Activated naive CD8-positive, alpha-beta T cell treated with anti-CD3 and anti-CD28 coated beads, Interleukin-2, amount 10 ng/mL, durations not matched to agents 7 days and 5 days (primary cell): ENCODE data around the gene HAT1. TPM values are rescaled to one million over a fixed set of nuclear protein-coding genes. Genes with fewer than 3 reads are reported as not detected.
"Not testable (repeated sequence)": the region's sequence is repeated elsewhere in the genome, so short reads cannot be mapped to it uniquely, and the experiment has no call there.

Source experiments
- ATAC-seq: fragments of 150-1000 bp; cut with Tn5 transposase; one replicate; pipeline ENCODE4 v1.10.0; 2021; ENCODE audit warnings: low read depth, moderate library complexity
- POLR2A ChIA-PET: fragments of 350-600 bp; sonication (Branson Sonifier 250); formaldehyde crosslinking; loops from one replicate; lab custom pipeline; 2021; ENCODE audit warnings: antibody characterized with exemption; lab: Charles Lee
- DNase-seq: peaks from one replicate; pipeline ENCODE4 v3.0.0; 2021
- H3K27ac Mint-ChIP-seq: one replicate; pipeline ENCODE4 v1.8.0; 2022; ENCODE audit warnings: mild to moderate bottlenecking, mixed read lengths
- H3K27me3 Mint-ChIP-seq: one replicate; pipeline ENCODE4 v1.8.0; 2022; ENCODE audit warnings: mild to moderate bottlenecking, moderate library complexity, mixed read lengths
- H3K36me3 Mint-ChIP-seq: one replicate; pipeline ENCODE4 v1.8.0; 2021; ENCODE audit warnings: mild to moderate bottlenecking, mixed read lengths
- H3K4me1 Mint-ChIP-seq: one replicate; pipeline ENCODE4 v1.8.0; 2021; ENCODE audit warnings: mixed read lengths
- H3K4me3 Mint-ChIP-seq: one replicate; pipeline ENCODE4 v1.8.0; 2022; ENCODE audit warnings: mild to moderate bottlenecking, moderate library complexity, mixed read lengths
- H3K9me3 Mint-ChIP-seq: one replicate; pipeline ENCODE4 v1.8.0; 2021; ENCODE audit warnings: mixed read lengths
- total RNA-seq, 2 experiments: library from RNA; stranded (reverse); gene quantifications; one replicate each; pipeline ENCODE4 v1.2.3, GENCODE V29; 2021

HAT1 gene
- total RNA-seq, 2 experiments from 2014 or later: 52.5 to 54.5 TPM

DNA sequence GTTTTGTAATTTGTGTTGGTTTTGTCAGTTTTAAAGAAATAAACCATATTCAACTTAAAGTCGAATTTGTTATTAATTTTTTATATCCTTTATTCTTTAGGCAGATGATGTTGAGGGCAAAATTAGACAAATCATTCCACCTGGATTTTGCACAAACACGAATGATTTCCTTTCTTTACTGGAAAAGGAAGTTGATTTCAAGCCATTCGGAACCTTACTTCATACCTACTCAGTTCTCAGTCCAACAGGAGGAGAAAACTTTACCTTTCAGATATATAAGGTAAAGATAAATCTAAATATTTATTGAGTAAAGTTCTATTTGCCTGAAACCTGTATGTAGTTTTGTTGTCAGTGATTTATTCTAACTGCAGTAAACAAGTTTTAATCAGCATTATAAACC, 43.0 kb downstream of the HAT1 start:
- ATAC-seq (no peak), DNase-seq (no peak)
- POLR2A ChIA-PET: no interaction called here
- H3K9me3 Mint-ChIP-seq: no peaks in the 10 kb centered on the region
- H3K27ac Mint-ChIP-seq: no peak overlapping the region
- H3K4me3 Mint-ChIP-seq: peak overlapping the region; percentile 25
- H3K4me1 Mint-ChIP-seq: peaks cover 41% of the 10 kb centered on the region
- peaks cover 34% of the 10 kb centered on the region for H3K36me3 Mint-ChIP-seq
- H3K27me3 Mint-ChIP-seq: no peaks in the 10 kb centered on the region

DNA sequence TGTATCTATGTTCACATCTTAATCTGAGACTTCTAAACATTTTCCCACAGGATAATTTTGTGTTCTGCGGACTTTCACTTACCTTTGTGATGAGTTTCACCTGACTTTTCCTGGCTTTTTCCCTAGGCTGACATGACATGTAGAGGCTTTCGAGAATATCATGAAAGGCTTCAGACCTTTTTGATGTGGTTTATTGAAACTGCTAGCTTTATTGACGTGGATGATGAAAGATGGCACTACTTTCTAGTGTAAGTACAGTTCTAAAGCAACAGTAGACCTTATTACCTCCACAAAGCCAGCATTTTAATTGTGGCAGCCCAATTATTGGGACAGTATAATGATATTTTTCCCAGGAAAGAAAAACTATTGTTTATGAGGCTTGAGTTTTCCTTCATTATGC, 43.4 kb downstream of the HAT1 start:
- Mint-ChIP-seq H3K27me3 (no peaks in the 10 kb centered on the region), H3K27ac (no peak overlapping the region), H3K9me3 (no peaks in the 10 kb centered on the region), H3K36me3 (peaks cover 33% of the 10 kb centered on the region), H3K4me1 (peaks cover 40% of the 10 kb centered on the region), H3K4me3 (peak overlapping the region; percentile 25)
- DNase-seq: no peak
- POLR2A ChIA-PET: no interaction called here
- no peak for ATAC-seq

DNA sequence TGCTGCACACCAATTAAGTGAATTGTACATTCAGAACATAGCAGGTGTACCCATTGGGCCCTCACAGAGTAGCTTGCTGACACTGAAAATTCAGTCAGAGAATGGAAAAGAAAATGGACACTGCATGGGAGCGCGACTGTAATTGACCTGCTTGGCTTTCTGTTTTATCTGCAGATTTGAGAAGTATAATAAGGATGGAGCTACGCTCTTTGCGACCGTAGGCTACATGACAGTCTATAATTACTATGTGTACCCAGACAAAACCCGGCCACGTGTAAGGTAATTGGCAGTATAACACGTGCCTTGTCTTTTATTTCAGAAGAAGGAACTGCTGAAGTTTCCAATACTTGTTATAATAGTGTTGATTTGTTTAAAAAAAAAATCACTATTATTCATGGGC, 44.0 kb downstream of the HAT1 start:
- DNase-seq: no peak
- Mint-ChIP-seq H3K27me3 (no peaks in the 10 kb centered on the region), H3K36me3 (peaks cover 30% of the 10 kb centered on the region), H3K9me3 (no peaks in the 10 kb centered on the region), H3K27ac (no peak overlapping the region), H3K4me3 (no peak overlapping the region), H3K4me1 (peaks cover 34% of the 10 kb centered on the region)
- no peak for ATAC-seq
- POLR2A ChIA-PET: no interaction called here

DNA sequence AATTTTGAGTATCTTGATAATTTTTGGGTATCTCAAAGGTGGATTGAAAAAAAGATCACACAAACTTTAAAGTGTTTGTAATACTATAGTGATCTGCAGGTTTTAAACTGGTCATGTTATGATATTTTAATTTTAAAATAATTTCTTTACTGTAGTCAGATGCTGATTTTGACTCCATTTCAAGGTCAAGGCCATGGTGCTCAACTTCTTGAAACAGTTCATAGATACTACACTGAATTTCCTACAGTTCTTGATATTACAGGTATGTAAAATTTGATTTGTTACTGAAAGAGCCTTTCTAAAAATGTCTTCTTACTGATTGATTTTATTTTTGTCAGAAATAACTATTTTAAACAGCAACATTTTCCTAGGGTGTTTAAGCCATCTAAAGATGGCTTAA, 44.4 kb downstream of the HAT1 start:
- ATAC-seq (no peak), DNase-seq (no peak)
- Mint-ChIP-seq H3K27ac (no peak overlapping the region), H3K4me1 (peaks cover 32% of the 10 kb centered on the region), H3K9me3 (peaks cover 1% of the 10 kb centered on the region), H3K4me3 (no peak overlapping the region), H3K27me3 (no peaks in the 10 kb centered on the region), H3K36me3 (peaks cover 31% of the 10 kb centered on the region)
- POLR2A ChIA-PET: no interaction called here

DNA sequence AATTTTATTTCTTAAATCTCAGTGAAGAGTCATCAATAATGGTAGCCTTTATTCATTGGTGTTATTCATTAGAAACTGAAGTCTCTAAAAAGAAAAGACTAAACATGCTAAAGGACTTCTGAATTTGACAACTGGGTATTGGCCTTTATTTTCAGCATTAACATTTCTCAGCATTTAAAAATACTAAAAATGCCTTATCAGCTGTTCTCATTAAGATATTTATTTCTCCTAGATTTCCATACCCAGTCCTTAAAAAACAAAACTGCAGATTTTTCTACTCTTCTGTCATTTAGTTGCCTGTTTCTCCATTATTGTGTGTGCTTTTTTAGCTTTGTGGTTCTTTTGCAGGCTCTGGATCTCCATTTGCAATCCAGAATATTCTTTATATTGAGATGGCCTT, 46.2 kb downstream of the HAT1 start:
- no peak for ATAC-seq
- H3K27me3 Mint-ChIP-seq: no peaks in the 10 kb centered on the region
- no peak overlapping the region for H3K4me3 Mint-ChIP-seq
- DNase-seq: no peak
- H3K27ac Mint-ChIP-seq: no peak overlapping the region
- peaks cover 37% of the 10 kb centered on the region for H3K4me1 Mint-ChIP-seq
- POLR2A ChIA-PET: no interaction called here
- peaks cover 43% of the 10 kb centered on the region for H3K36me3 Mint-ChIP-seq
- H3K9me3 Mint-ChIP-seq: peaks cover 1% of the 10 kb centered on the region

DNA sequence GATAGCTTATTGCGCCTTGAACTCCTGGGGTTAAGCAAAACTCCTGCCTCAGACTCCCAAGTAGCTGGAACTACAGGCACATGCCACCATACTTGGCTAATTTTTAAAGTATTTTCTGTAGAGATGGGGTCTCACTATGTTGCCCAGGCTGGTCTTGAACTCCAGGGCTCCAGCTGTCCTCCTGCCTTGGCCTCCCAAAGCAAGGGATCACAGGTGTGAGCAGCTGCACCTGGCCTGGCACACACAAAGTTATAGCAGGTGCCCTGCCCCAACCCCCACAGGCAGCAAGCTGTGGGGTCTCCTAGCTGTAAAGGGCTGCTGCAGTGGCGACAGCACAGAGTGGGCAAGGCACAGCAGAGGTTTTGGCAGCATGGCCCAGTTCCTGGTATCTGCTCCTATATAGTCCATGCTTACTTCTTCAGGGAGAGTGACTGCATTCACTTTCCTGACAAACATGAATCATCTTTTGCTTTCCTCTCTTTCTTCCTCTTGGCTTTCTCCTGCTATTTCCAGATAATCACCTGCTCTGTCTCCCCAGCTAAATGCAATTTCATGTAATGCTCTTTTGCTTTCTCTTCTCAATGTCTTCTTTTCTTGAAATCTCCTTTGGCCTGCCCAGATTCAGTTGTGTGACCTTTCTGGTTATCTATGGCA, 50.2 kb downstream of the HAT1 start:
- Mint-ChIP-seq H3K27me3 (no peaks in the 10 kb centered on the region), H3K4me3 (no peak overlapping the region), H3K9me3 (peaks cover 3% of the 10 kb centered on the region), H3K27ac (peak overlapping the region; percentile 47), H3K36me3 (peaks cover 53% of the 10 kb centered on the region), H3K4me1 (peaks cover 11% of the 10 kb centered on the region)
- no peak for ATAC-seq
- POLR2A ChIA-PET: interaction anchor here (0.8 kb wide), 1 partner anchor 28 kb away, joined by 3 read pairs; no protein-coding TSS in a partner anchor
- DNase-seq: no peak

DNA sequence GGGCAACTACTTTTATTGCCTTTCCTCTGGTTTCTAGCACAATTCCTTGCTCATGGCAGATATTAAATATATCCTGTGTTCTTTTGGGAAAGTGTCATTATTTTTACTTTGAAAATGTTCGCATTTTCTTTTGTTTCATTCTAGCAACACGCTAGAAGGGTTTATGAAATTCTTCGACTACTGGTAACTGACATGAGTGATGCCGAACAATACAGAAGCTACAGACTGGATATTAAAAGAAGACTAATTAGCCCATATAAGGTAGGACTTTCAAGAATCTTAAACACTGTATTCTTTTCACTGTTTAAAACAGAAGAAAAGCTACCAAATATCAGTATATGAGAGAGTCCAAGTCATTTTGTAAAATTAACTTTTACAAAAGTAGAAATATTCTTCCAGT, 56.8 kb downstream of the HAT1 start:
- Mint-ChIP-seq H3K27me3 (no peaks in the 10 kb centered on the region), H3K36me3 (peaks cover 58% of the 10 kb centered on the region), H3K4me1 (peaks cover 2% of the 10 kb centered on the region), H3K9me3 (peaks cover 2% of the 10 kb centered on the region), H3K4me3 (no peak overlapping the region), H3K27ac (no peak overlapping the region)
- ATAC-seq (no peak), DNase-seq (no peak)
- POLR2A ChIA-PET: no interaction called here

DNA sequence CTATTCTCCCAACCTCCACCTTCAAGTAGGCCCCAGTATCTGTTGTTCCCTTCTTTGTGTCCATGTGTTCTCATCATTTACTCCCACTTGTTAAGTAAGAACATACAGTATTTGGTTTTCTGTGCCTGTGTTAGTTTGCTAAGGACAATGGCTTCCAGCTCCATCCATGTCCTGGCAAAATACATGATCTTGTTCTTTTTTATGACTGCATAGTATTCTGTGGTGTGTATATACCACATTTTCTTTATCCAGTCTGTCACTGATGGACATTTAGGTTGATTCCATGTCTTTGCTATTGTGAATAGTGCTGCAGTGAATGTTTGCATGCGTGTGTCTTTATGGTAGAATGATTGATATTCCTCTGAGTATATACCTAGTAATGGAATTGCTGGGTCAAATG, 61.7 kb downstream of the HAT1 start:
- H3K4me3 Mint-ChIP-seq, POLR2A ChIA-PET, H3K27ac Mint-ChIP-seq: not testable (repeated sequence)

DNA sequence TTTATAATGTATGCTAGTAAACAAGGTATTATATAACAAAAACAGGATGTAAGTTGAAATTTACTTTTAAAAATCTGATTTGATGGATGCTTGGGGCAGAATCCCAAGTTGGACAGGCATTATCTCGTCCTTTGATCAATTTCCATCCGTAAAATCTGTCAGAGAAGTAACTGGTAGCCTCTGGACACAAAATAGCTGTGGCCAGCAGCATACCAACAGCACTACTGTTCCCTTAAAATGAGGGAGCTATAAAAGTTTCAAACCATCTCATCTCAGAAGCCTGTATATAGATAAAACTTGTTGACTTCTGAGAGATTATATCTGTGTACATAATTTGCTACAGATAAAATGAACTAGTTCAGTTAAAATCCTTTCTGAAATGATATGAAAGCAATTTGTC, 62.8 kb downstream of the HAT1 start:
- ATAC-seq: no peak
- Mint-ChIP-seq H3K4me1 (no peaks in the 10 kb centered on the region), H3K36me3 (peaks cover 15% of the 10 kb centered on the region), H3K4me3 (no peak overlapping the region), H3K27me3 (no peaks in the 10 kb centered on the region), H3K27ac (no peak overlapping the region), H3K9me3 (no peaks in the 10 kb centered on the region)
- no peak for DNase-seq
- POLR2A ChIA-PET: interaction anchor here (0.6 to 0.7 kb wide), 2 partner anchors 49 to 314 kb away, joined by 3 to 5 read pairs; no protein-coding TSS in a partner anchor

More for the DNA sequence above, 61.7 kb downstream of the HAT1 start:
- not testable (repeated sequence) for H3K4me1 Mint-ChIP-seq, H3K9me3 Mint-ChIP-seq, ATAC-seq, DNase-seq, H3K27me3 Mint-ChIP-seq
- peaks cover 22% of the 10 kb centered on the region for H3K36me3 Mint-ChIP-seq

DNA sequence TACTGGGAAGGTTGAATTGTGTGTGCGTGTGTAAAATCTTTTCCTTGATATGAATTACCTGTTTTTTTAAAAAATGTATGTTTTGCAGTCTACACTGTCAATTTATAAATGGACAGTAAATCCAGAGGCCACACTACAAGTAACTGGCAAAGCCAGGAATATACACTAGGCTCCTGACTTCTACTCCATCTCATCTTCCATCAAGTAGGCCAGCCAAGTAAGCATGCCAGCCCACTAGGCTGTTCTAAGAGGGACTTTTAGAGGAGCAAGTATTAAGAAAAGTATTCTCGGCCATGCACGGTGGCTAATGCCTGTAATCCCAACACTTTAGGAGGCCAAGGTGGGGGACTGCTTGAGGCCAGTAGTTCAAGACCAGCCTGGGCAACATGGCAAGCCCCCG, 64.5 kb downstream of the HAT1 start:
- Mint-ChIP-seq H3K4me1 (no peaks in the 10 kb centered on the region), H3K27me3 (no peaks in the 10 kb centered on the region), H3K9me3 (no peaks in the 10 kb centered on the region), H3K27ac (no peak overlapping the region), H3K4me3 (no peak overlapping the region), H3K36me3 (peaks cover 13% of the 10 kb centered on the region)
- ATAC-seq (no peak), DNase-seq (no peak)
- POLR2A ChIA-PET: no interaction called here

DNA sequence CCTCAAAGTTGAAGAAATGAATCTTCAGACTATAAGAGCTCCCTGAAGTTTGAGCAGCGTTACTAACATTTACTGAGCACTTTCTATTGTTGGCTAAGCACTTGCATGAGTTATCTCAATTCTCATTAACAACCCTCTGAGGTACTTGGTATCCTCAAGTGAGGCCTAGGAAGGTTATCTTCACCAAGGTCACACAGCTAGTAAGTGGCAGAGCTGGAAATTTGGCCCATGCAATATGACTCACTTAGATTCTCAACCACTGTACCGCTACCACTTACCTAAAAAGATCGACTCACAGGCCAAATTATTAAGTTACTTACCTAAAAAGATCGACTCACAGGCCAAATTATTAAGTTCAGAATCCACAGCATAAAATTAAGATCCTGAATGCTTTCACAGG, 68.8 kb downstream of the HAT1 start:
- Mint-ChIP-seq H3K4me1 (peaks cover 2% of the 10 kb centered on the region), H3K36me3 (no peaks in the 10 kb centered on the region), H3K4me3 (no peak overlapping the region), H3K9me3 (no peaks in the 10 kb centered on the region), H3K27me3 (peaks cover 13% of the 10 kb centered on the region), H3K27ac (no peak overlapping the region)
- DNase-seq (no peak), ATAC-seq (no peak)
- POLR2A ChIA-PET: no interaction called here

DNA sequence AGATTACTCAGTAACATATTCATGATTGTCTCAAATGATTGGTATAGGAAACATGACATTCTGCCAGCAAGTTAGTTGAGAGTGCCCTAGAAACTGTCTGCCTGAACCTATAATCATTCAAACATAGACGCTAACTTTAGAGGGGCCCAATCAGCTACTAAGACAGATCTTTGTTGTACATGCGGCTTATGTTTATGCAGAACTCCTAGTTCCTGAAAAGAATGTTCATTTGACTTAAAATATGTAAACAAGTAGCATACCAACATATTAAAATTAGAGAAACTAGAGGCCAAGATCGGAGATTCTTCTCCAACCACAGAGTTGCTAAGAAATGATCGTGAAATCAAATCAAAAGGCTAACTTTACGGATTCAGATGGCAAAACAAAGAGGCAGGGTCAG, 73.3 kb downstream of the HAT1 start:
- Mint-ChIP-seq H3K27ac (no peak overlapping the region), H3K4me1 (peaks cover 9% of the 10 kb centered on the region), H3K9me3 (no peaks in the 10 kb centered on the region), H3K27me3 (peaks cover 15% of the 10 kb centered on the region), H3K4me3 (no peak overlapping the region), H3K36me3 (no peaks in the 10 kb centered on the region)
- ATAC-seq (no peak), DNase-seq (no peak)
- POLR2A ChIA-PET: interaction anchor here (0.6 kb wide), 1 partner anchor 8 kb away, joined by 3 read pairs; no protein-coding TSS in a partner anchor

DNA sequence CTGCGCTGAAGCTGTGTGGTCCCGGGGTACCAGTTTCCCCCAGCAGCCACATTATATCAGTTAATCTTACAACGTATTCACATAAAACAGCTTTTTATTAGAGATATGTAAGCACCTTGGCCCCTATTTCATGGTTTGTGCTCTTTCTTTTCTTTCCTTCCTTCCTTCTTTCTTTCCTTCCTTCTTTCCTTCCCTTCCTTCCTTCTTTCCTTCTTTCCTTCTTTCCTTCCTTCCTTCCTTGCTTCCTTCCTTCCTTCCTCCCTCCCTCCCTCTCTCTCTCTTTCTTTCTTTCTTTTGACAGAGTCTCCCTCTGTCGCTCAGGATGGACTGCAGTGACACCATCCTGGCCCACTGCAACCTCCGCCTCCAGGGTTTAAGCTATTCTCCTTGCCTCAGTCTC, 73.8 kb downstream of the HAT1 start:
- Mint-ChIP-seq H3K36me3 (peaks cover 1% of the 10 kb centered on the region), H3K27ac (no peak overlapping the region), H3K9me3 (no peaks in the 10 kb centered on the region), H3K4me3 (no peak overlapping the region), H3K4me1 (peaks cover 11% of the 10 kb centered on the region), H3K27me3 (peaks cover 15% of the 10 kb centered on the region)
- POLR2A ChIA-PET: interaction anchor here (0.6 to 0.7 kb wide), 2 partner anchors 8 to 137 kb away, joined by 3 to 5 read pairs; no protein-coding TSS in a partner anchor
- ATAC-seq: no peak
- DNase-seq: no peak

DNA sequence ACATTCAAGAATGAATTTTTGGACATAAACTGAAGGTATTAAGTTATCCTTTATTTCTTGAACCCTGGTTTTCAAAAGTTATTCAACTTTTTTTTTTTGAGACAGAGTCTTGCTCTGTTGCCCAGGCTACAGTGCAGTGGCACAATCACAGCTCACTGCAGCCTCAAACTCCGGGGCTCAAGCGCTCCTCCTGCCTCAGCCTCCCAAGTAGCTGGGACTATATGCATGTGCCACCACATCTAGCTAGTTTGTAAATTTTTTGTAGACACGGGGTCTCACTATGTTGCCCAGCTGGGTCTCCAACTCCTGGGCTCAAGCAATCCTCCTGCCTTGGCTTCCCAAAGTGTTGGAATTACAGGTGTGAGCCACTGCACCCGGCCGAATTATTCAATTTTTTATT, 74.8 kb downstream of the HAT1 start:
- H3K4me3 Mint-ChIP-seq, POLR2A ChIA-PET: not testable (repeated sequence)
- H3K27me3 Mint-ChIP-seq: peaks cover 17% of the 10 kb centered on the region

More for the DNA sequence above, 74.8 kb downstream of the HAT1 start:
- ATAC-seq, H3K9me3 Mint-ChIP-seq, H3K27ac Mint-ChIP-seq, DNase-seq, H3K36me3 Mint-ChIP-seq: not testable (repeated sequence)
- H3K4me1 Mint-ChIP-seq: peaks cover 11% of the 10 kb centered on the region
